Tibial nerve (tissue), 4 donors: ENCODE measurements around the gene HS3ST6. TPM values are rescaled to one million over a fixed set of nuclear protein-coding genes. Genes with fewer than 3 reads are reported as not detected.

Source experiments
- DNase-seq, 2 donors: peaks; one replicate each; pipeline ENCODE4 v3.0.0-alpha.2; 2019; ENCODE audit warnings: low spot score in 2 of 2
- H3K27ac ChIP-seq, 4 donors: fragments of 200-600 bp; sonication (generic) in 3 of 4; one replicate each; pipeline ENCODE4 v1.5.1; 2017 to 2019; ENCODE audit warnings: mild to moderate bottlenecking in 1 of 4
- H3K27me3 ChIP-seq, 2 donors: fragments of 200-600 bp; sonication (generic) in 1 of 2; one replicate each; pipeline versions ENCODE4 v1.5.1 to v1.6.0; 2017 to 2019
- H3K36me3 ChIP-seq, 3 donors: fragments of 200-600 bp; sonication (generic); one replicate each; pipeline ENCODE4 v1.5.1; 2018 to 2019
- H3K4me1 ChIP-seq, 4 donors: fragments of 200-600 bp; sonication (generic) in 3 of 4; one replicate each; pipeline ENCODE4 v1.5.1; 2017 to 2019
- H3K4me3 ChIP-seq, 4 donors: fragments of 200-600 bp; sonication (generic) in 3 of 4; one replicate each; pipeline ENCODE4 v1.5.1; 2017 to 2019; ENCODE audit warnings: mild to moderate bottlenecking in 1 of 4, moderate library complexity in 1 of 4
- H3K9me3 ChIP-seq, 4 donors: fragments of 200-600 bp; sonication (generic) in 3 of 4; one replicate each; pipeline ENCODE4 v1.5.1; 2017 to 2019
- EP300 ChIP-seq, 2 donors: sonication (generic); formaldehyde crosslinking; IDR thresholded peaks; one replicate each; pipeline ENCODE4 v1.6.1; 2017; ENCODE audit warnings: antibody characterized with exemption in 2 of 2, mild to moderate bottlenecking in 1 of 2
- POLR2A ChIP-seq, 2 donors: fragments of 450-650 bp; IDR thresholded peaks; one replicate each; pipeline ENCODE4 v1.6.1; 2017; ENCODE audit warnings: antibody characterized with exemption in 2 of 2, mild to moderate bottlenecking in 2 of 2, moderate library complexity in 2 of 2
- WGBS, 2 donors: methylation state at CpG; one replicate each; pipeline ENCODE4 v1.1.5; 2018; 5-methylcytosine and 5-hydroxymethylcytosine counted together
- total RNA-seq, 4 donors: library from RNA; depleted of rRNA; stranded (reverse); fragments of >200 nt; gene quantifications; one replicate each; pipeline ENCODE4 v1.1.0, GENCODE V29; 2016
- TF ChIP-seq, protein P1 (sequence below), 5 experiments: fragments of 200-600 bp in 3 of 5; fragments of 450-650 bp in 2 of 5; sonication (generic) in 3 of 5; IDR thresholded peaks; one replicate each; pipeline ENCODE4 v1.5.1; 2016 to 2019; ENCODE audit warnings: antibody characterized with exemption in 5 of 5, mild to moderate bottlenecking in 3 of 5, moderate library complexity in 2 of 5

The HS3ST6 gene
- total RNA-seq, 4 donors from 2014 or later: not detected

DNA sequence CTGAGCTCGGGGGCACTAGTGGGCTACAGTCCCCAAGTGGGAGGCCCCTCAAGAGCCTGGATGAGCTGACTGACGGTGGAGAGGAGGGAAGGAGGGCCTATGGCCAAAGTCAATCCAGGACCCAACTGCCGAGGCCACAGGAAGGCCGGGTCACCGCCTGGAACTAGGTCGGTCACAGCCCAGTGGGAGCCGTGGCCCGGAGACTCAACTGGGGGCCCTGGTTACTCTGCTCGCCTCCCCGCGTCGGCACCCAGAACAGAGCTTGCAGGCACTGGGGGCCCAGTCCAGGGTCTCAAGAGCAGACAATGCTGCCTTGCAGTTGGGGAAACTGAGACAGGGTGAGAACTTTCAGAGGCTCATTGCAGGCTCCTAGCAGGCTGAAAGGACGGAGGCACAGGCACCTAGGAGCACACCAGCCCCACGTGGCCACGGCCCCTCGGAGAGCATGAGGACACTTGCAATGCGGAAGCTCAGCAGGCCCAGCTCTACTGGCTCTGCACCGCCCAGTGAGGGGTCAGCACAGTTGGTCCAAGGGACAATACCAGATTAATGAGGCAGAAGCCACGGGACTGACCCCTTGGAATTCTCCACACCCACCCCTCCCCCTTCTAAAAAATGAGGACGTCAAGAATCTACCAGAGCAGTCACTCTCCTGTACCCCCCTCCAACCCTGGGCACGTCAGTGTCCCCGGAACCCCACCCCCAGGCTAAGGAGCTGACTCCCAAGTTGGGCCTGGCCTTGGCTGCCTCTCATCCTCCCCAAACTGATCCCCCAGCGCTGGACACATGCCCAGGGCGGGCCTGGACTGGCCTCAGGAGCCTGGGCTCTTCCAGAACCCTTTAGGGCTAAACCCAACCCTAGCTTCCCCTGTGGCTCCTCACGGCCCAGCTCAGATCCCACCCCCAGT lies 2.2 kb downstream of the HS3ST6 start:
- Histone ChIP-seq H3K9me3 (no peaks in the 10 kb centered on the region), H3K4me3 (no peak overlapping the region), H3K27ac (no peak overlapping the region), H3K36me3 (no peaks in the 10 kb centered on the region), H3K27me3 (peaks cover 0 to 76% of the 10 kb centered on the region in 2 donors), H3K4me1 (peaks cover 0 to 22% (median 0%) of the 10 kb centered on the region in 4 donors)
- 63 to 71% methylated on average over 11 to 23 of the region's 25 CpGs for WGBS, 2 donors
- no peak for TF ChIP-seq POLR2A (IDR thresholded peaks at IDR 0.05)
- TF ChIP-seq, protein P1, sequence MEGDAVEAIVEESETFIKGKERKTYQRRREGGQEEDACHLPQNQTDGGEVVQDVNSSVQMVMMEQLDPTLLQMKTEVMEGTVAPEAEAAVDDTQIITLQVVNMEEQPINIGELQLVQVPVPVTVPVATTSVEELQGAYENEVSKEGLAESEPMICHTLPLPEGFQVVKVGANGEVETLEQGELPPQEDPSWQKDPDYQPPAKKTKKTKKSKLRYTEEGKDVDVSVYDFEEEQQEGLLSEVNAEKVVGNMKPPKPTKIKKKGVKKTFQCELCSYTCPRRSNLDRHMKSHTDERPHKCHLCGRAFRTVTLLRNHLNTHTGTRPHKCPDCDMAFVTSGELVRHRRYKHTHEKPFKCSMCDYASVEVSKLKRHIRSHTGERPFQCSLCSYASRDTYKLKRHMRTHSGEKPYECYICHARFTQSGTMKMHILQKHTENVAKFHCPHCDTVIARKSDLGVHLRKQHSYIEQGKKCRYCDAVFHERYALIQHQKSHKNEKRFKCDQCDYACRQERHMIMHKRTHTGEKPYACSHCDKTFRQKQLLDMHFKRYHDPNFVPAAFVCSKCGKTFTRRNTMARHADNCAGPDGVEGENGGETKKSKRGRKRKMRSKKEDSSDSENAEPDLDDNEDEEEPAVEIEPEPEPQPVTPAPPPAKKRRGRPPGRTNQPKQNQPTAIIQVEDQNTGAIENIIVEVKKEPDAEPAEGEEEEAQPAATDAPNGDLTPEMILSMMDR (IDR thresholded peaks at IDR 0.05): no peak
- no peak for TF ChIP-seq EP300 (IDR thresholded peaks at IDR 0.05)
- DNase-seq: no peak

- no peak overlapping the region for H3K4me3 ChIP-seq
- no peak for DNase-seq
- no peak for TF ChIP-seq EP300 (IDR thresholded peaks at IDR 0.05)
- TF ChIP-seq, protein P1 (IDR thresholded peaks at IDR 0.05): no peak
- no peak for TF ChIP-seq POLR2A (IDR thresholded peaks at IDR 0.05)
- peaks cover 0 to 69% of the 10 kb centered on the region in 2 donors for H3K27me3 ChIP-seq
- peaks cover 0 to 18% (median 0%) of the 10 kb centered on the region in 4 donors for H3K4me1 ChIP-seq
- no peak overlapping the region for H3K27ac ChIP-seq
- H3K36me3 ChIP-seq: no peaks in the 10 kb centered on the region
- H3K9me3 ChIP-seq: no peaks in the 10 kb centered on the region
- 47 to 50% methylated on average over 8 of the region's 8 CpGs for WGBS, 2 donors
These were observed 3.2 kb downstream of the HS3ST6 start for GRCh38 chr16:1914988-1915387.

GRCh38 chr16:1914084-1914608 lies 4.1 kb downstream of the HS3ST6 start:
- DNase-seq: no peak
- H3K4me1 ChIP-seq: peaks cover 0 to 18% (median 0%) of the 10 kb centered on the region in 4 donors
- TF ChIP-seq EP300 (IDR thresholded peaks at IDR 0.05): no peak
- TF ChIP-seq, protein P1 (IDR thresholded peaks at IDR 0.05): no peak
- no peak for TF ChIP-seq POLR2A (IDR thresholded peaks at IDR 0.05)
- H3K9me3 ChIP-seq: no peaks in the 10 kb centered on the region
- H3K27ac ChIP-seq: no peak overlapping the region
- H3K4me3 ChIP-seq: no peak overlapping the region
- H3K36me3 ChIP-seq: no peaks in the 10 kb centered on the region
- H3K27me3 ChIP-seq: peaks cover 0 to 69% of the 10 kb centered on the region in 2 donors
- 38 to 40% methylated on average over 13 to 15 of the region's 15 CpGs for WGBS, 2 donors

DNA sequence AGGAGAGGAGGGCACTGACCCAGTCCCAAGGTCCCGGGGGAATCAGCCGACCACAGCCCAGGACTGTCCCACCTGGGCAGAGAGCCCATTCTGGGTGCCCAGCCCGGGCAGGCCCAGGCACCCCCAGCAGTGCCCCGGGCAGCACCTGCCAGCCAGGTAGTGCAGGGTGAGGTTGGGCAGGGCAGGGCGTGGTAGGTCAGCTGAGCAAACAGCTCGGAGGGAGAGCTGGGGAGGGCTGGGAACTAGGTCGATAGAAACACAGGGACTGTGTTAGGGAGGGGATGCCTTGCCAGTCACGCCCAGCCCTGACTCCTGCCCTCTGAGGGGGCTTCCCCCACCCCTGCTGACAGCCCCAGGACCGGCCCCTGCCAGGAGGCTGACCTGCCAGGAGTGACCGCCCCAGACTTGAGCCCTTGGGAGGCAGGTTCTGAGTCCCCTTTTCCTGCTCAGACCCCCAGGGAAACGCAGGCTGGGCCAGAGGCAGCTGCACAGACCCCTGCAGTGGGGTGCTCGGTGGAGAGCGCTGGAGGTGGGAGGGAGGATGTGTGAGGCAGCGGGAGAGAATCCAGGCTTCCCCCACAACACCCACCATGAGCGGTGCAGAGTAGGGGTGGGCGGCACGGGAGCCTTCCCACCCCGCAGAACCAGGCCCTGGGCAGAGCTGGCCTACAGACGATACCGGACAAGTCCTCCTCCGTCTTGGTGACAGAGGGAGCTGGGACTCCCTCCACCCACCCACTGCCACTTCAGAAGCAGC lies 4.7 kb downstream of the HS3ST6 start:
- DNase-seq: no peak
- no peaks in the 10 kb centered on the region for H3K36me3 ChIP-seq
- TF ChIP-seq, protein P1 (IDR thresholded peaks at IDR 0.05): no peak
- TF ChIP-seq POLR2A (IDR thresholded peaks at IDR 0.05) (no peak), EP300 (IDR thresholded peaks at IDR 0.05) (no peak)
- peaks cover 0 to 12% (median 0%) of the 10 kb centered on the region in 4 donors for H3K4me1 ChIP-seq
- H3K27ac ChIP-seq: no peak overlapping the region
- no peak overlapping the region for H3K4me3 ChIP-seq
- H3K9me3 ChIP-seq: no peaks in the 10 kb centered on the region
- 46 to 48% methylated on average over 7 to 15 of the region's 21 CpGs for WGBS, 2 donors
- H3K27me3 ChIP-seq: peaks cover 0 to 69% of the 10 kb centered on the region in 2 donors
